NCI-H146 treated with DMSO at 0.1 percent for 48 hours (cell line): ENCODE data around the gene EXT2.

Source experiments
- DNase-seq: peaks from one replicate; lab custom pipeline; 2025; ENCODE audit not compliant: unreplicated experiment; lab: John Stamatoyannopoulos, UW

The EXT2 gene

GRCh38 chr11:44286268-44286880 is 190.9 kb downstream of the EXT2 start:
- peak; percentile 14 for DNase-seq

- no peak for DNase-seq
Observed at GRCh38 chr11:44286911-44287310, 191.4 kb downstream of the EXT2 start.

- no peak for DNase-seq
Observed at GRCh38 chr11:44288133-44288526, 192.7 kb downstream of the EXT2 start.

GRCh38 chr11:44290208-44290607 is 194.7 kb downstream of the EXT2 start:
- no peak for DNase-seq
